HEK293 (cell line): ENCODE results near the gene GAGE10.
"Not testable (repeated sequence)": the region's sequence is repeated elsewhere in the genome, so short reads cannot be mapped to it uniquely, and the experiment has no call there.

ENCODE experiments used
- CTCF ChIA-PET: fragments of 350-600 bp; formaldehyde crosslinking; extraction: SDS; loops from one replicate; lab custom pipeline; 2021; ENCODE audit warnings: antibody characterized with exemption; lab: Yijun Ruan, JAX
- POLR2A ChIA-PET: fragments of 300-600 bp; formaldehyde crosslinking; extraction: SDS; loops from one replicate; lab custom pipeline; 2020; ENCODE audit warnings: antibody characterized with exemption, inconsistent platforms; lab: Yijun Ruan, JAX
- H3K27ac ChIP-seq: fragments of 200-500 bp; sonication (Bioruptor generic); 2 replicates; pipeline ENCODE4 v1.5.1; 2014; ENCODE audit warnings: low read depth, low read length, control low read depth, inconsistent platforms; ENCODE audit errors: extremely low read depth
- H3K36me3 ChIP-seq, 2 experiments: fragments of 200-500 bp in 1 of 2; sonication (Bioruptor generic) in 1 of 2; 1 replicate in 1 of 2; 2 replicates in 1 of 2; pipeline ENCODE4 v1.5.1; 2014 to 2017; ENCODE audit warnings: inconsistent platforms in 2 of 2, low read length in 2 of 2; ENCODE audit not compliant: control insufficient read depth in 2 of 2, insufficient read depth in 1 of 2
- H3K4me1 ChIP-seq: fragments of 200-500 bp; sonication (Bioruptor generic); 2 replicates; pipeline ENCODE4 v1.5.1; 2014; ENCODE audit warnings: mild to moderate bottlenecking, low read length, inconsistent platforms; ENCODE audit not compliant: control insufficient read depth, insufficient read depth
- H3K4me3 ChIP-seq: 2 replicates; pipeline ENCODE4 v1.5.1; 2011; ENCODE audit warnings: low read depth, mild to moderate bottlenecking, control low read depth, low read length, moderate library complexity
- H3K9me3 ChIP-seq: fragments of 200-500 bp; sonication (Bioruptor generic); 2 replicates; pipeline ENCODE4 v1.5.1; 2014; ENCODE audit warnings: low read depth, low read length, inconsistent platforms; ENCODE audit not compliant: control insufficient read depth, insufficient read depth
- SP7 ChIP-seq: fragments of 450-650 bp; formaldehyde crosslinking; IDR thresholded peaks from 2 replicates; pipeline ENCODE4 v1.5.1; 2016; ENCODE audit warnings: missing biosample characterization, missing genetic modification characterization
- ZFP37 ChIP-seq: fragments of 450-650 bp; formaldehyde crosslinking; IDR thresholded peaks from 2 replicates; pipeline ENCODE4 v1.5.1; 2016; ENCODE audit warnings: missing biosample characterization, missing genetic modification characterization
- ZNF23 ChIP-seq: fragments of 450-650 bp; formaldehyde crosslinking; IDR thresholded peaks from 2 replicates; pipeline ENCODE4 v1.5.1; 2016; ENCODE audit warnings: missing biosample characterization, missing genetic modification characterization, borderline replicate concordance
- ZNF274 ChIP-seq, 2 experiments: fragments of 200-500 bp in 1 of 2; fragments of 450-650 bp in 1 of 2; sonication (Bioruptor generic) in 1 of 2; formaldehyde crosslinking in 1 of 2; IDR thresholded peaks; 2 replicates each; pipeline versions ENCODE4 v1.5.1 to v1.6.1; 2014 to 2016; ENCODE audit warnings: borderline replicate concordance in 1 of 2, inconsistent platforms in 1 of 2, low read length in 1 of 2, missing biosample characterization in 1 of 2, missing genetic modification characterization in 1 of 2
- ZNF423 ChIP-seq: fragments of 450-650 bp; formaldehyde crosslinking; IDR thresholded peaks from 2 replicates; pipeline ENCODE4 v1.5.1; 2016; ENCODE audit warnings: missing biosample characterization, missing genetic modification characterization
- ZNF530 ChIP-seq: fragments of 450-650 bp; formaldehyde crosslinking; IDR thresholded peaks from 2 replicates; pipeline ENCODE4 v1.5.1; 2016; ENCODE audit warnings: low read depth, missing biosample characterization, missing genetic modification characterization
- ZNF548 ChIP-seq: fragments of 450-650 bp; formaldehyde crosslinking; IDR thresholded peaks from 2 replicates; pipeline ENCODE4 v1.5.1; 2016; ENCODE audit warnings: missing biosample characterization, missing genetic modification characterization
- ZNF777 ChIP-seq: fragments of 450-650 bp; formaldehyde crosslinking; IDR thresholded peaks from 2 replicates; pipeline ENCODE4 v1.5.1; 2017; ENCODE audit warnings: missing biosample characterization, missing genetic modification characterization, borderline replicate concordance
- TF ChIP-seq, protein P1 (sequence below): fragments of 450-650 bp; formaldehyde crosslinking; IDR thresholded peaks from 2 replicates; pipeline ENCODE4 v1.5.1; 2017; ENCODE audit warnings: missing biosample characterization, missing genetic modification characterization
- TF ChIP-seq, protein P2 (sequence below): fragments of 450-650 bp; formaldehyde crosslinking; IDR thresholded peaks from 2 replicates; pipeline ENCODE4 v1.5.1; 2016; ENCODE audit warnings: missing biosample characterization, missing genetic modification characterization
- TF ChIP-seq, protein P3 (sequence below): fragments of 450-650 bp; formaldehyde crosslinking; IDR thresholded peaks from 2 replicates; pipeline ENCODE4 v1.5.1; 2016; ENCODE audit warnings: missing biosample characterization, missing genetic modification characterization, borderline replicate concordance

GAGE10 gene

DNA sequence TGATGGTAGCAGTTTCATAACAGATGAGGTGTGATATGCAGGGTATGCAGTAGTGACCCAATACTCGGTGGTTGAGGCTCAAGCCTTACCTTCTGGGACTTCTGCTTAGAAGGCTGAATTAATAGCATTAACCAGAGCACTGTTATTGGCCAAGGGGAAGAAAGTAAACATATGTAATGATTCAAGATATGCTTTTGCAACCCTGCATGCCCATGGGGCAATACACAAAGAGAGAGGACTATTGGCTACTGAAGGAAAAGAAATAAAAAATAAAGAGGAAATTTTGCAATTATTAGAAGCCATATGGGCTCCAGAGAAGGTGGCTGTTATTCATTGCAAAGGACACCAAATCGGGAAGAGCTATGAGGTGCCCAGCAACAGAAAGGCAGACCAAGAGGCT is 8.7 kb downstream of the GAGE10 start (continued):
- TF ChIP-seq, protein P1, sequence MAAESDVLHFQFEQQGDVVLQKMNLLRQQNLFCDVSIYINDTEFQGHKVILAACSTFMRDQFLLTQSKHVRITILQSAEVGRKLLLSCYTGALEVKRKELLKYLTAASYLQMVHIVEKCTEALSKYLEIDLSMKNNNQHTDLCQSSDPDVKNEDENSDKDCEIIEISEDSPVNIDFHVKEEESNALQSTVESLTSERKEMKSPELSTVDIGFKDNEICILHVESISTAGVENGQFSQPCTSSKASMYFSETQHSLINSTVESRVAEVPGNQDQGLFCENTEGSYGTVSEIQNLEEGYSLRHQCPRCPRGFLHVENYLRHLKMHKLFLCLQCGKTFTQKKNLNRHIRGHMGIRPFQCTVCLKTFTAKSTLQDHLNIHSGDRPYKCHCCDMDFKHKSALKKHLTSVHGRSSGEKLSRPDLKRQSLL (tag by site-specific recombination) = no peak
- TF ChIP-seq SP7 (tag by site-specific recombination) = no peak
- TF ChIP-seq, protein P2, sequence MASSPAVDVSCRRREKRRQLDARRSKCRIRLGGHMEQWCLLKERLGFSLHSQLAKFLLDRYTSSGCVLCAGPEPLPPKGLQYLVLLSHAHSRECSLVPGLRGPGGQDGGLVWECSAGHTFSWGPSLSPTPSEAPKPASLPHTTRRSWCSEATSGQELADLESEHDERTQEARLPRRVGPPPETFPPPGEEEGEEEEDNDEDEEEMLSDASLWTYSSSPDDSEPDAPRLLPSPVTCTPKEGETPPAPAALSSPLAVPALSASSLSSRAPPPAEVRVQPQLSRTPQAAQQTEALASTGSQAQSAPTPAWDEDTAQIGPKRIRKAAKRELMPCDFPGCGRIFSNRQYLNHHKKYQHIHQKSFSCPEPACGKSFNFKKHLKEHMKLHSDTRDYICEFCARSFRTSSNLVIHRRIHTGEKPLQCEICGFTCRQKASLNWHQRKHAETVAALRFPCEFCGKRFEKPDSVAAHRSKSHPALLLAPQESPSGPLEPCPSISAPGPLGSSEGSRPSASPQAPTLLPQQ (tag by site-specific recombination) = no peak

DNA sequence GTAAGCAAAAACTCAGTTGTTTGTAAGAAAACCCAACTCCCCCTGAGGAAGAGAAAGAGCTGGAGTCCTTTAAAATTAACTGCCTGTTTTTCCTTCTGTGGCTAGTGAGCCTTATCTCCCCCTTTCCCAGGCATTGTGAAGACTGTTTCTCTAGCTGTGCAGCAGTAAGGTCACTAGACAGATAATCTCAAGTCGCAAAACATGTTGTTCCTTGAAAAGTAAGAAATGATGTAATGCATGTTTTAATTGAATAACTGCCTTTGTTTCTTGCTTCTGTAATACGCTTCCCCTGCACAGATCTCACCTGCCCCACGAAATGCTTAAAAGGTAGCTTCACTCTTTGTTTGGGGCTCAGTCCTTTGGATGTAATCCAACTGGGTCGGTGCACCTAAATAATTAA is 12.6 kb downstream of the GAGE10 start:
- Histone ChIP-seq H3K27ac (no peak overlapping the region), H3K4me3 (no peak overlapping the region), H3K4me1 (no peaks in the 10 kb centered on the region), H3K9me3 (no peaks in the 10 kb centered on the region), H3K36me3 (no peaks in the 10 kb centered on the region)
- ChIA-PET CTCF (no interaction called here), POLR2A (no interaction called here)
- TF ChIP-seq, protein P2 (tag by site-specific recombination) = no peak
- TF ChIP-seq ZNF548 (no peak), ZNF530 (tag by site-specific recombination) (no peak), ZNF777 (no peak), ZNF423 (no peak), ZNF23 (no peak), ZFP37 (no peak), ZNF274 (IDR thresholded peaks at IDR 0.05; ENCODE audit: low read length) (no peak), ZNF274 (tag by site-specific recombination; IDR thresholded peaks at IDR 0.05; ENCODE audit: borderline replicate concordance) (no peak)
- TF ChIP-seq, protein P3, sequence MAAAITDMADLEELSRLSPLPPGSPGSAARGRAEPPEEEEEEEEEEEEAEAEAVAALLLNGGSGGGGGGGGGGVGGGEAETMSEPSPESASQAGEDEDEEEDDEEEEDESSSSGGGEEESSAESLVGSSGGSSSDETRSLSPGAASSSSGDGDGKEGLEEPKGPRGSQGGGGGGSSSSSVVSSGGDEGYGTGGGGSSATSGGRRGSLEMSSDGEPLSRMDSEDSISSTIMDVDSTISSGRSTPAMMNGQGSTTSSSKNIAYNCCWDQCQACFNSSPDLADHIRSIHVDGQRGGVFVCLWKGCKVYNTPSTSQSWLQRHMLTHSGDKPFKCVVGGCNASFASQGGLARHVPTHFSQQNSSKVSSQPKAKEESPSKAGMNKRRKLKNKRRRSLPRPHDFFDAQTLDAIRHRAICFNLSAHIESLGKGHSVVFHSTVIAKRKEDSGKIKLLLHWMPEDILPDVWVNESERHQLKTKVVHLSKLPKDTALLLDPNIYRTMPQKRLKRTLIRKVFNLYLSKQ = no peak

DNA sequence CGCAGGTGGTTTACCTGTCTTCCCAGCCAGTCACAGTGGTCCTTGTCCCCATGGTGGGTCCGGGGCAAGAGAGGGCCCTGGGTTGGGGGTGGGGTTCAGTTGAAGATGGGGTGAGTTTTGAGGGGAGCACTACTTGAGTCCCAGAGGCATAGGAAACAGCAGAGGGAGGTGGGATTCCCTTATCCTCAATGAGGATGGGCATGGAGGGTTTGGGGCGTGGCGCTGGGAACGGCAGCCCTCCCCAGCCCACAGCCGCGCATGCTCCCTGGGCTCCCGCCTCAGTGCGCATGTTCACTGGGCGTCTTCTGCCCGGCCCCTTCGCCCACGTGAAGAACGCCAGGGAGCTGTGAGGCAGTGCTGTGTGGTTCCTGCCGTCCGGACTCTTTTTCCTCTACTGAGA is 18.3 kb downstream of the GAGE10 start, which contains the start of gene GAGE12J:
Gene GAGE12J, plus strand, starts transcription at position 301 of the 400 bp plus-strand sequence. CDS start 1,157 bp downstream, outside the sequence.
- POLR2A ChIA-PET, H3K9me3 ChIP-seq, H3K27ac ChIP-seq, H3K36me3 ChIP-seq, H3K4me1 ChIP-seq, CTCF ChIA-PET, H3K4me3 ChIP-seq: not testable (repeated sequence)

DNA sequence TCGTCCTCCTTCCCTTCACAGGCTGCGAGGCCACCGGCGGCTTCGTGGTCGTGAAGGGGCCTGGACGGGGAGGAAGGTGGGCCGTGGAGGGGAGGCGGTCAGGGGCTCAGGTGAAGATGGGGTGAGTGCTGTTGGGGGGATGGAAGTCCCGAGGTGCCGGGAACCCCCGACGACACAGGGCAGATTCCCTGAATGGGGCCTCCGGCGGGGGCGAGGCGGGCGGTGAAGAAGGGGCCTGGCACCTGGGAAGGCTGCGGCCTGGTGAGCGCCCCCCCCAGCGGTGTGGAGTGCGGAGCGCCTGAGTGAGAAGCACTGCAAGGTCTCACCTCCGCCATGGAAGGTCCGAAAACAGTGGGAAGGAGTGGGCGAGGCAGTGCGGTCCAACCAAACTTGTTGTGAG is 18.8 kb downstream of the GAGE10 start:
- H3K36me3 ChIP-seq, H3K9me3 ChIP-seq, H3K4me1 ChIP-seq, CTCF ChIA-PET, H3K4me3 ChIP-seq, POLR2A ChIA-PET, H3K27ac ChIP-seq: not testable (repeated sequence)

DNA sequence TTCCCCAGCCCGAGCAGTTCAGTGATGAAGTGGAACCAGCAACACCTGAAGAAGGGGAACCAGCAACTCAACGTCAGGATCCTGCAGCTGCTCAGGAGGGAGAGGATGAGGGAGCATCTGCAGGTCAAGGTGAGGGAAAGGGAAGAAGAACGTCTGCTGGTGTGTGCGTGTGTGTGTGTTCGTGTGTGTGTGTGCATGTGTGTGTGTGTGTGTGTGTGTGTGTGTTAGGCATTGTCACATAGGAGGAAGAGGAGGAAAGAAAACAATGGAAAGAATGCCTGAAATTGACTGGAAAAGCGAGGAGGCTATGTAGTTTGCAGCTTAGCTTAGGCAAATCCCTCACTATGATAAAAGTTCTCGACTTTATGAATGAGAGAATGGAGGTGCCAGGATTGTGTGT is 20.3 kb downstream of the GAGE10 start:
- POLR2A ChIA-PET = not testable (repeated sequence)

DNA sequence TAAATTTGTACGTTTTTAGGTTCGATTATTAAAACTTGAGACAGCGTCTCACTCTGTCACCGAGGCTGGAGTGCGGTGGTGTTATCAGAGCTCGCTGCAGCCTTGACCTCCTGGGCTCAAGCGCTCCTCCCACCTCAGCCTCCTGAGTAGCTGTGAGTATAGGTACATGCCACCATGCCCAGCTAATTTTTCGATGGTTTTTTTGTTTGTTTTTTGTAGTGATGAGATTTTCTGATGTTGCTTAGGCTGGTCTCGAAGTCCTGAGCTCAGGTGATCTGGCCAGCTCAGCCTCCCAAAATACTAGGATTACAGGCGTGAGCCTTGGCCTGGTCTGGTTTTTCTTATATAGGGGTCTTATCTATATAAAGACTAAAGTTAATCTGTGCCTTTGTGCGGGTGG is 27.0 kb downstream of the GAGE10 start:
- H3K36me3 ChIP-seq, H3K4me1 ChIP-seq, H3K27ac ChIP-seq, POLR2A ChIA-PET, H3K9me3 ChIP-seq, H3K4me3 ChIP-seq, CTCF ChIA-PET: not testable (repeated sequence)

More for the DNA sequence above, 20.3 kb downstream of the GAGE10 start:
- H3K9me3 ChIP-seq, H3K4me1 ChIP-seq, H3K36me3 ChIP-seq, CTCF ChIA-PET, H3K27ac ChIP-seq, H3K4me3 ChIP-seq: not testable (repeated sequence)

DNA sequence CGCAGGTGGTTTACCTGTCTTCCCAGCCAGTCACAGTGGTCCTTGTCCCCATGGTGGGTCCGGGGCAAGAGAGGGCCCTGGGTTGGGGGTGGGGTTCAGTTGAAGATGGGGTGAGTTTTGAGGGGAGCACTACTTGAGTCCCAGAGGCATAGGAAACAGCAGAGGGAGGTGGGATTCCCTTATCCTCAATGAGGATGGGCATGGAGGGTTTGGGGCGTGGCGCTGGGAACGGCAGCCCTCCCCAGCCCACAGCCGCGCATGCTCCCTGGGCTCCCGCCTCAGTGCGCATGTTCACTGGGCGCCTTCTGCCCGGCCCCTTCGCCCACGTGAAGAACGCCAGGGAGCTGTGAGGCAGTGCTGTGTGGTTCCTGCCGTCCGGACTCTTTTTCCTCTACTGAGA is 27.8 kb downstream of the GAGE10 start, which contains the start of gene GAGE13:
Gene GAGE13, plus strand, starts transcription at position 301 of the 400 bp plus-strand sequence. CDS start 1,156 bp downstream, outside the sequence.
- CTCF ChIA-PET, H3K4me3 ChIP-seq, H3K27ac ChIP-seq, H3K36me3 ChIP-seq, H3K4me1 ChIP-seq, H3K9me3 ChIP-seq, POLR2A ChIA-PET: not testable (repeated sequence)
